DOHH2 (cell line): ENCODE measurements around the gene ADPGK.

Experiments
- H3F3A ChIP-seq: fragments of 200-600 bp; sonication (generic), shearing (Covaris generic); 2 replicates; pipeline ENCODE4 v1.6.0; 2016; ENCODE audit warnings: antibody characterized with exemption, mild to moderate bottlenecking; ENCODE audit not compliant: control insufficient read depth, insufficient read depth
- H3K27ac ChIP-seq: fragments of 200-600 bp; sonication (generic); 2 replicates; pipeline ENCODE4 v1.5.1; 2014; ENCODE audit warnings: low read depth, mild to moderate bottlenecking, low read length, moderate library complexity
- H3K27me3 ChIP-seq: fragments of 200-600 bp; sonication (generic); 2 replicates; pipeline ENCODE4 v1.6.1; 2014; ENCODE audit warnings: mild to moderate bottlenecking, low read length, mixed read lengths; ENCODE audit not compliant: control insufficient read depth
- H3K36me3 ChIP-seq: fragments of 200-600 bp; sonication (generic); 2 replicates; pipeline ENCODE4 v1.6.1; 2014; ENCODE audit warnings: mild to moderate bottlenecking, low read length, moderate library complexity, mixed read lengths; ENCODE audit not compliant: control insufficient read depth
- H3K4me1 ChIP-seq: fragments of 200-600 bp; sonication (generic); 2 replicates; pipeline ENCODE4 v1.6.1; 2014; ENCODE audit warnings: mild to moderate bottlenecking, low read length, mixed read lengths; ENCODE audit not compliant: control insufficient read depth
- H3K4me2 ChIP-seq: fragments of 200-600 bp; sonication (generic); 2 replicates; pipeline ENCODE4 v1.6.0; 2014; ENCODE audit warnings: mild to moderate bottlenecking, low read length, moderate library complexity
- H3K4me3 ChIP-seq: fragments of 200-600 bp; sonication (generic); 2 replicates; pipeline ENCODE4 v1.5.1; 2014; ENCODE audit warnings: mild to moderate bottlenecking, low read length, mixed read lengths
- H3K79me2 ChIP-seq: fragments of 200-600 bp; sonication (generic); 2 replicates; pipeline ENCODE4 v1.6.1; 2014; ENCODE audit warnings: mild to moderate bottlenecking, low read length, mixed read lengths; ENCODE audit not compliant: control insufficient read depth
- H3K9me2 ChIP-seq: fragments of 200-600 bp; sonication (generic); replicated peaks from 2 replicates; pipeline ENCODE4 v1.6.1; 2014; ENCODE audit warnings: mild to moderate bottlenecking, low read length, mixed read lengths; ENCODE audit not compliant: control insufficient read depth
- H3K9me3 ChIP-seq: fragments of 200-600 bp; sonication (generic); 2 replicates; pipeline ENCODE4 v1.6.1; 2014; ENCODE audit warnings: antibody characterized with exemption, low read length, mixed read lengths; ENCODE audit not compliant: control insufficient read depth, insufficient read depth
- H4K20me1 ChIP-seq: fragments of 200-600 bp; sonication (generic); 2 replicates; pipeline ENCODE4 v1.6.0; 2014; ENCODE audit warnings: low read depth, mild to moderate bottlenecking, antibody characterized with exemption, low read length, moderate library complexity; ENCODE audit not compliant: control insufficient read depth, insufficient read depth
- CTCF ChIP-seq: fragments of 200-600 bp; sonication (generic); IDR thresholded peaks from one replicate; pipeline ENCODE4 v1.5.1; 2014; ENCODE audit warnings: antibody characterized with exemption, mild to moderate bottlenecking, low read depth, low read length; ENCODE audit not compliant: poor library complexity, severe bottlenecking
- EZH2phosphoT487 ChIP-seq: fragments of 200-600 bp; sonication (generic); IDR thresholded peaks from 2 replicates; pipeline ENCODE4 v1.6.1; 2017; ENCODE audit warnings: borderline replicate concordance, mild to moderate bottlenecking, antibody characterized with exemption, low read length, moderate library complexity, mixed read lengths

ADPGK gene

GRCh38 chr15:72735111-72735510 is 48.4 kb downstream of the ADPGK start:
- Histone ChIP-seq H3K79me2 (no peaks in the 10 kb centered on the region), H3K36me3 (peaks cover 46% of the 10 kb centered on the region), H3K4me1 (peaks cover 3% of the 10 kb centered on the region), H3K9me2 (no peaks in the 10 kb centered on the region), H3K4me3 (no peak overlapping the region), H3K27ac (no peak overlapping the region), H4K20me1 (no peaks in the 10 kb centered on the region), H3K4me2 (no peak overlapping the region), H3F3A (no peaks in the 10 kb centered on the region), H3K27me3 (no peaks in the 10 kb centered on the region), H3K9me3 (no peaks in the 10 kb centered on the region)
- no peak for TF ChIP-seq EZH2phosphoT487
- TF ChIP-seq CTCF: no peak

- Histone ChIP-seq H3K9me2 (no peaks in the 10 kb centered on the region), H3K9me3 (no peaks in the 10 kb centered on the region), H3K4me3 (no peak overlapping the region), H3K36me3 (peaks cover 37% of the 10 kb centered on the region), H3K79me2 (no peaks in the 10 kb centered on the region), H3K4me1 (no peaks in the 10 kb centered on the region), H4K20me1 (no peaks in the 10 kb centered on the region), H3F3A (no peaks in the 10 kb centered on the region), H3K27ac (no peak overlapping the region), H3K4me2 (no peak overlapping the region), H3K27me3 (no peaks in the 10 kb centered on the region)
- TF ChIP-seq CTCF (no peak), EZH2phosphoT487 (no peak)
These were observed 49.4 kb downstream of the ADPGK start for GRCh38 chr15:72733941-72734738.

- TF ChIP-seq EZH2phosphoT487: no peak
- TF ChIP-seq CTCF: no peak
- peaks cover 21% of the 10 kb centered on the region for H3K36me3 ChIP-seq
- H3F3A ChIP-seq: no peaks in the 10 kb centered on the region
- H3K27me3 ChIP-seq: no peaks in the 10 kb centered on the region
- H3K27ac ChIP-seq: no peak overlapping the region
- no peaks in the 10 kb centered on the region for H3K79me2 ChIP-seq
- no peaks in the 10 kb centered on the region for H4K20me1 ChIP-seq
- H3K4me2 ChIP-seq: no peak overlapping the region
- no peaks in the 10 kb centered on the region for H3K9me2 ChIP-seq
- no peaks in the 10 kb centered on the region for H3K9me3 ChIP-seq
- H3K4me3 ChIP-seq: no peak overlapping the region
- no peaks in the 10 kb centered on the region for H3K4me1 ChIP-seq
These were observed 51.0 kb downstream of the ADPGK start for GRCh38 chr15:72732516-72732915.
